ENCODE results near the gene PRDM16.

The PRDM16 gene

GRCh38 chr1:3423896-3424611 is 355.1 kb downstream of the PRDM16 start:
- no peak for DNase-seq

- DNase-seq: no peak
Measured at GRCh38 chr1:3425486-3426215, 356.6 kb downstream of the PRDM16 start.

GRCh38 chr1:3426956-3427535 is 358.0 kb downstream of the PRDM16 start:
- no peak for DNase-seq

- DNase-seq: no peak
Measured at GRCh38 chr1:3427711-3428704, 359.0 kb downstream of the PRDM16 start.

- DNase-seq: no peak
Measured at GRCh38 chr1:3428899-3429298, 359.9 kb downstream of the PRDM16 start.

- no peak for DNase-seq
Measured at GRCh38 chr1:3429320-3429719, 360.3 kb downstream of the PRDM16 start.

GRCh38 chr1:3429766-3430165 is 360.8 kb downstream of the PRDM16 start:
- DNase-seq: no peak

- DNase-seq: no peak
Measured at GRCh38 chr1:3430406-3430805, 361.4 kb downstream of the PRDM16 start.

GRCh38 chr1:3430820-3431219 is 361.8 kb downstream of the PRDM16 start:
- DNase-seq: no peak

- no peak for DNase-seq
Measured at GRCh38 chr1:3431266-3431665, 362.3 kb downstream of the PRDM16 start.

GRCh38 chr1:3431686-3432085 is 362.7 kb downstream of the PRDM16 start:
- no peak for DNase-seq

- DNase-seq: no peak
Measured at GRCh38 chr1:3432306-3432705, 363.3 kb downstream of the PRDM16 start.

- DNase-seq: no peak
Measured at GRCh38 chr1:3433076-3433475, 364.1 kb downstream of the PRDM16 start.

- no peak for DNase-seq
Measured at GRCh38 chr1:3433596-3434320, 364.8 kb downstream of the PRDM16 start.

- DNase-seq: no peak
Measured at GRCh38 chr1:3434406-3435110, 365.6 kb downstream of the PRDM16 start.

GRCh38 chr1:3435666-3436065 is 366.7 kb downstream of the PRDM16 start:
- DNase-seq: no peak

GRCh38 chr1:3436451-3436850 is 367.4 kb downstream of the PRDM16 start:
- DNase-seq: no peak

- no peak for DNase-seq
Measured at GRCh38 chr1:3436901-3437300, 367.9 kb downstream of the PRDM16 start.

- DNase-seq: no peak
Measured at GRCh38 chr1:3438661-3439180, 369.7 kb downstream of the PRDM16 start.

GRCh38 chr1:3439346-3440299 is 370.6 kb downstream of the PRDM16 start:
- DNase-seq: no peak

Measured in fibroblast of skin of back (primary cell).